ENCODE results near the gene MUC5B. TPM values are rescaled to one million over a fixed set of nuclear protein-coding genes. Genes with fewer than 3 reads are reported as not detected.

The MUC5B gene
- total RNA-seq, 2 experiments from 2014 or later, result not detected

- POLR2A ChIA-PET, result no interaction called here
- CTCF ChIA-PET, result no interaction called here
These were observed 56.2 kb downstream of the MUC5B start for GRCh38 chr11:1278766-1279673.

DNA sequence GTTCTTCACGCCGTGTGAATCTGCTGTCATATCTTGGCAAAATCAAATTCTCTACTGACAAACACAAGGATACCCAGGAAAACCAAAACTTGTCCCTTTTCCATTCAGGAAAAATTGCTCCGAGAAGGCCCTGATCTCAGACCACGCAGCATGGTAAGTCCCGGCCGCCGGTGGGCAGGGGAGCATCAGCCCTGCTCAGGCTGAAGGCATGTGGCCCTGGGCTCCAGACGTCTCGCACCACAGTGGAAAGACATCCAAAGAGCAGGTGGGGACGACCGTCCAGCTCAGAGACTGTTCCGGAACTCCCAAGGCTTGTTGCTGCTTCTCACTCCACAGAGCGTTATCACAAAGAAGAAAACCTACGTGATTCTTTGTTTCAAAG is 56.8 kb downstream of the MUC5B start:
- CTCF ChIA-PET, result no interaction called here

GRCh38 chr11:1280116-1281035 is 57.5 kb downstream of the MUC5B start:
- CTCF ChIA-PET, result no interaction called here
- POLR2A ChIA-PET, result no interaction called here

More for the DNA sequence above, 56.8 kb downstream of the MUC5B start:
- POLR2A ChIA-PET, result no interaction called here

- POLR2A ChIA-PET, result no interaction called here
- CTCF ChIA-PET, result no interaction called here
These were observed 58.6 kb downstream of the MUC5B start for GRCh38 chr11:1281326-1281973.

- ChIA-PET POLR2A (no interaction called here), CTCF (no interaction called here)
These were observed 59.1 kb downstream of the MUC5B start for GRCh38 chr11:1281974-1282365.

DNA sequence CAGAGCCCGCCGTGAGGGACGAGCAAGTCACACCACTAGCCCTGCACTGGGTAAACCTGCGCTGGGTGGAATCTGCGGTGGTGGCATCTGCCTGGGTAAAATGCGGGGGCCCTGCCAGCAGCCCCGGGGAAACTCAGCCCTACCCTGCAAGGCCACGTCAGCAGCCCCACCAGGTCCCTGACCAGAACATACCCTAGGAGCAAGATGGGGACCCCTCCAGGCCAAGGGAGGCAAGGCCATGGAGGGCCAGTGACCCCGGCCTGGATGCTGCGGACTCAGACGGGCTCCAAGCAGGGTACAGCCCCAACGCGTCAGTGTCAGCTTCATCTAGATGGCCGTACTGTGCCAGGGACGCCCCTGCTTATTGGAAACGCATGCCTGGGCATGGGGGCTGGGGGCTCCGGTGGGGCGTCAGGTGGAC is 60.2 kb downstream of the MUC5B start:
- POLR2A ChIA-PET, result no interaction called here
- CTCF ChIA-PET, result no interaction called here

- ChIA-PET POLR2A (no interaction called here), CTCF (no interaction called here)
These were observed 61.0 kb downstream of the MUC5B start for GRCh38 chr11:1283906-1284305.

DNA sequence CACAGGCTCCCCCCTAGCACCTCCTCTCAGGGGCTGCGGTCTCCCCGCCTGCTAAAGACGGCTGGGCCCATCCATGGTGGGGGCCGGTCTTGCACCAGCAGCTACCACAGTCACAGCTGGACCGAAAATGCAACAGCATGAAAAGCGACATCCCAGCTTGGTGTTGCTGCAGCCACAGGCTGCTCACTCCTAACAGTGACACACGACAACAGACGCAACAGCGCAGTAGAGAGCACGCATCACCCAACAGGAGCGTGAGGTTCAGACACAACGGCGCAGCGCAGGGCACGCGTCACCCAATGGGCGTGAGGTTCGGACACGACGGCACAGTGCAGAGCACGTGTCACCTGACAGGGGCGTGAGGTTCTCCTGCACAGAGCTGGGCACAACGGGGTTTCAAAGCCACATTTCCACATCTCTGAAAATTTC is 62.5 kb downstream of the MUC5B start:
- ChIA-PET POLR2A (no interaction called here), CTCF (no interaction called here)

- ChIA-PET CTCF (no interaction called here), POLR2A (no interaction called here)
These were observed 63.0 kb downstream of the MUC5B start for GRCh38 chr11:1285876-1286275.

DNA sequence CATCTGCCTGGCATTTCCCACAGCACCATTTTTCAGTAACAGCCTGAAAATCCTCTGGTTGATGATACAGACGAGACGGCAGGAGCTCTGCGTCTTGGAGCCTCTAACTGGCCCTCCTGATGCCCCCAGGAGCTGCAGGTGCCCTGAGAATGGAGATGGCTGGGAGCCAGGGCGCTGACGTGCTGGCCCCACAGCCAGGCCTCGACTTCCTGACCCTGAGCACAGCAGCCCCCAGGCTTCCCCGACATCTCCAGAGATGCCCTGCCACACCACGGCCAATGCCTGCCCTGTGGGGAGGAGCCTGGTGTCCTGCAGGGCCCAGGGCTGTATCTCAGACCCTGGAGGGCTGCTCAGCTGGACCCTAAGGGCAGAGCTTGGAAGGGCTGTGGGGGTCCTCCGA is 65.1 kb downstream of the MUC5B start:
- ChIA-PET POLR2A (no interaction called here), CTCF (no interaction called here)

DNA sequence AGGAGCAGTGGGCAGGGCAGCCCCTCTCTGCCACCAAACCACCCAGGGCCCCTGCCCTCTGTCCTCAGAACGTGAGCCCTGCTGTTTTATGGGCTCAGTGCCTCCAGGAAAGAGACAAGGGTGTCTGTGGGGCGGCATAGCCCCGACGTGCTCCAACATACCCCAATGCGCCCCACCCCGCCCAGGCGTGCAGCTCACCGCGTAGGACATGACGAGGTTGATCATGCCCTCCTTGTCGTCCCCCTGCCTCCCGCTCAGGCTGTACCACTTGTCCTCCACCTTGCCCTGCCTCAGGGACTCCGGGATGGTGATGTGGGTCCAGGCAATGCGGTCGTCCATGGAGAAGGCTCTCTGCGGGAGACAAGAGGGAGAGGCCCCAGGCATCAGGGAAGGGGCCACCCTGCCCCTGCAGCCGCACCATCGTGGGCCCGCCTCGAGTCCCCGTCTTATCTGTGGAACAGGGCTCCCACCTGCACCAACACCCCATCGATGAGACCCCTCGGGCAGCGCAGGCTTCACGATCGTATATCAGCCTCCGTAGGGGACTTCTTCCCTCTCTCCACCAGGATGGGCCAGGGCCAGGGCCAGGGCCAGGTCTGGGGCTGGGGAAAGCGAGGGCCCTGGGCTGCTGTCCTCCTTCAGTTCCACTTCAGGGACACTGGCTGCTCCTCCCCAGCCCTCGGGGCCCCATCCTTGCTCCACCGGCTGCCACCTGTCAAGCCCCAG is 65.7 kb downstream of the MUC5B start:
- CTCF ChIA-PET, result no interaction called here
- POLR2A ChIA-PET, result no interaction called here

- CTCF ChIA-PET, result no interaction called here
These were observed 66.5 kb downstream of the MUC5B start for GRCh38 chr11:1289211-1289935.

DNA sequence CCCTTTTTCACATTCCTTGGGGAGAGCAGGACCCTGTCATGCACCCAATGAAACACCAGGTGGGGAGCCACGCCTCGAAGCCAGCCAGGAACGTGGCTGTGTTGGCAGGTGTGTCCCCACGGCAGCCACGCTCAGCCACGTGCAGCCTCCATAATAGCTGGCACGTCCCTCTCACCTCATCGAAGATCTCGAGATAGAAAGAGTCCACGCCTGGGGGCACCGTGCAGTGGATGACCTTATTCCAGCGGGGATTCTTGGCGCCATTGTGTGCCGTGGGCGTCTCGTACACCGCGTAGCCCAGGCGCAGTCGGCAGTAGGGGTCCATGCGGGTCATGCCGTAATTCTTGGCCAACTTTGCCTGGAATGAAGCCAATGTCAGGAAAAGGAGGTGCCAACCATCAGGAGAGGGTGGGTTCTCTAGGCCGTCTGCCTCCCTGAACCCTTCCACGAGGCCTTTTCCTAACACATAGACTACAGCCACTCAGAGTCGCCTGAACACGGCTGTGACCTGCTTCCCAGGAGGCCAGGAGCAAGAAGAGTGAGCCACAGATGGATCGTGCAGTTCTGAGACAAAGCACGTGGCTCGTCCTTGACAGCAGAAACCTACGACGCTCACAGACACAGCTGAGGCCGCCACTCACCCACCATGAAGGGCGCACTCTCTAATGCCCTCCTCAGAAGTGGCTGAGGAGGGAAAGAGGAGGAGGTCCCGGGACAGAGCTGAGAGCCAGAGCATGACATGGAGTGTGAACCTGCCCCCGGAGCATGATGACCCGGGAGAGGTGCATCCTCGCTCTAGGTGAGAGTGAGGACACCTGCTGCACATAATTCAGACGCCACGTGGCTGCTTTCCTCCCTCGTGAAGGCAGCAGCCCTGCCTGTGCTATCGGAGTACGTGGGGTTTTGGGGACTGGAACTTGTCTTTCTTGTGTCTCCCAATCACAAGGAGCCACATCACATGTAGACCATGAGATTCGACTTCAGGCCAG is 67.5 kb downstream of the MUC5B start:
- POLR2A ChIA-PET, result no interaction called here
- CTCF ChIA-PET, result no interaction called here

More at GRCh38 chr11:1289211-1289935, 66.5 kb downstream of the MUC5B start:
- POLR2A ChIA-PET, result no interaction called here

- ChIA-PET CTCF (no interaction called here), POLR2A (no interaction called here)
These were observed 68.6 kb downstream of the MUC5B start for GRCh38 chr11:1291295-1292017.

GRCh38 chr11:1292018-1292643 is 69.3 kb downstream of the MUC5B start:
- POLR2A ChIA-PET, result no interaction called here
- CTCF ChIA-PET, result no interaction called here

GRCh38 chr11:1292644-1293618 is 70.1 kb downstream of the MUC5B start:
- CTCF ChIA-PET, result interaction anchor here (1.1 kb wide), 1 partner anchor 282 kb away, joined by 4 read pairs; no protein-coding TSS in a partner anchor
- POLR2A ChIA-PET, result no interaction called here
